ENCODE results near the gene KAZN. TPM values are rescaled to one million over a fixed set of nuclear protein-coding genes. Genes with fewer than 3 reads are reported as not detected.

KAZN gene
- total and polyA plus RNA-seq, 3 donors from 2014 or later = 12.1 to 14.6 (median 13.8) TPM

- Histone ChIP-seq H3K4me3 (no peak overlapping the region), H3K9me3 (no peaks in the 10 kb centered on the region), H3K4me1 (no peaks in the 10 kb centered on the region), H3K27me3 (no peaks in the 10 kb centered on the region), H3K36me3 (ENCODE audit: low read depth, missing control alignments) (no peaks in the 10 kb centered on the region), H3K27ac (no peak overlapping the region)
- WGBS, 2 donors = 75 to 84% methylated on average over 9 of the region's 9 CpGs
- intact Hi-C loops (cut with DNase I; ENCODE audit: low total_unique reads) = no loop called here
- DNase-seq = no peak
- no peak for TF ChIP-seq POLR2A (IDR thresholded peaks at IDR 0.05)
- TF ChIP-seq, protein P1, sequence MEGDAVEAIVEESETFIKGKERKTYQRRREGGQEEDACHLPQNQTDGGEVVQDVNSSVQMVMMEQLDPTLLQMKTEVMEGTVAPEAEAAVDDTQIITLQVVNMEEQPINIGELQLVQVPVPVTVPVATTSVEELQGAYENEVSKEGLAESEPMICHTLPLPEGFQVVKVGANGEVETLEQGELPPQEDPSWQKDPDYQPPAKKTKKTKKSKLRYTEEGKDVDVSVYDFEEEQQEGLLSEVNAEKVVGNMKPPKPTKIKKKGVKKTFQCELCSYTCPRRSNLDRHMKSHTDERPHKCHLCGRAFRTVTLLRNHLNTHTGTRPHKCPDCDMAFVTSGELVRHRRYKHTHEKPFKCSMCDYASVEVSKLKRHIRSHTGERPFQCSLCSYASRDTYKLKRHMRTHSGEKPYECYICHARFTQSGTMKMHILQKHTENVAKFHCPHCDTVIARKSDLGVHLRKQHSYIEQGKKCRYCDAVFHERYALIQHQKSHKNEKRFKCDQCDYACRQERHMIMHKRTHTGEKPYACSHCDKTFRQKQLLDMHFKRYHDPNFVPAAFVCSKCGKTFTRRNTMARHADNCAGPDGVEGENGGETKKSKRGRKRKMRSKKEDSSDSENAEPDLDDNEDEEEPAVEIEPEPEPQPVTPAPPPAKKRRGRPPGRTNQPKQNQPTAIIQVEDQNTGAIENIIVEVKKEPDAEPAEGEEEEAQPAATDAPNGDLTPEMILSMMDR (IDR thresholded peaks at IDR 0.05) = no peak
Observed at GRCh38 chr1:14742181-14742980, 143.9 kb downstream of the KAZN start.

- DNase-seq = no peak
- Histone ChIP-seq H3K27ac (no peak overlapping the region), H3K4me3 (no peak overlapping the region), H3K36me3 (ENCODE audit: low read depth, missing control alignments) (no peaks in the 10 kb centered on the region), H3K4me1 (no peaks in the 10 kb centered on the region), H3K27me3 (no peaks in the 10 kb centered on the region), H3K9me3 (no peaks in the 10 kb centered on the region)
- TF ChIP-seq, protein P1 (IDR thresholded peaks at IDR 0.05) = no peak
- 91 to 93% methylated on average over 6 of the region's 6 CpGs for WGBS, 2 donors
- intact Hi-C loops (cut with DNase I; ENCODE audit: low total_unique reads) = no loop called here
Observed at GRCh38 chr1:14743368-14743767, 144.9 kb downstream of the KAZN start.

- no peak for DNase-seq
- no peak for TF ChIP-seq POLR2A (IDR thresholded peaks at IDR 0.05)
- TF ChIP-seq, protein P1 (IDR thresholded peaks at IDR 0.05) = no peak
- Histone ChIP-seq H3K27ac (no peak overlapping the region), H3K9me3 (no peaks in the 10 kb centered on the region), H3K4me3 (no peak overlapping the region), H3K4me1 (no peaks in the 10 kb centered on the region), H3K27me3 (no peaks in the 10 kb centered on the region), H3K36me3 (ENCODE audit: low read depth, missing control alignments) (no peaks in the 10 kb centered on the region)
- intact Hi-C loops (cut with DNase I; ENCODE audit: low total_unique reads) = no loop called here
- WGBS, 2 donors = 82 to 86% methylated on average over 9 of the region's 9 CpGs
Observed at GRCh38 chr1:14745001-14745720, 146.7 kb downstream of the KAZN start.

GRCh38 chr1:14745789-14746188, 147.3 kb downstream of the KAZN start:
- no peaks in the 10 kb centered on the region for H3K9me3 ChIP-seq
- H3K4me1 ChIP-seq = no peaks in the 10 kb centered on the region
- H3K4me3 ChIP-seq = no peak overlapping the region
- no peak overlapping the region for H3K27ac ChIP-seq
- no peaks in the 10 kb centered on the region for H3K27me3 ChIP-seq
- TF ChIP-seq POLR2A (IDR thresholded peaks at IDR 0.05) = no peak
- TF ChIP-seq, protein P1 (IDR thresholded peaks at IDR 0.05) = no peak
- 81 to 87% methylated on average over 6 of the region's 6 CpGs for WGBS, 2 donors
- DNase-seq = no peak
- intact Hi-C loops (cut with DNase I; ENCODE audit: low total_unique reads) = no loop called here
- H3K36me3 ChIP-seq (ENCODE audit: low read depth, missing control alignments) = no peaks in the 10 kb centered on the region

Measured in testis (tissue), 3 donors.